IMR-90 (cell line): ENCODE results near the gene DDX24. TPM values are rescaled to one million over a fixed set of nuclear protein-coding genes. Genes with fewer than 3 reads are reported as not detected.

Source experiments
- ATAC-seq: fragments of 200-7000 bp; cut with Tn5 transposase; 2 replicates; pipeline ENCODE4 v1.9.1; 2020; ENCODE audit warnings: low read depth, mild to moderate bottlenecking, moderate library complexity
- BruUV-seq: library from RNA; stranded (reverse); fragments of 400-500 nt; replicated peaks from 2 replicates; lab custom pipeline; 2021; lab: Mats Ljungman, UMichigan
- CTCF ChIA-PET: fragments of 300-600 bp; formaldehyde crosslinking; extraction: SDS; loops from one replicate; lab custom pipeline; 2021; ENCODE audit warnings: antibody characterized with exemption; lab: Yijun Ruan, JAX
- POLR2A ChIA-PET: fragments of 300-600 bp; sonication (Branson Sonifier 250); formaldehyde crosslinking; loops from one replicate; lab custom pipeline; 2022; ENCODE audit warnings: antibody characterized with exemption; ENCODE audit not compliant: unreplicated experiment; lab: Charles Lee
- DNase-seq: peaks from one replicate; pipeline ENCODE4 v3.0.0; 2013
- H2AFZ ChIP-seq: replicated peaks from 2 replicates; pipeline ENCODE3; 2013; ENCODE audit warnings: low read length, mild to moderate bottlenecking; ENCODE audit not compliant: poor library complexity
- H2AK5ac ChIP-seq: 2 replicates; pipeline ENCODE4 v1.6.1; 2013; ENCODE audit warnings: low read depth, low read length, inconsistent platforms
- H2AK9ac ChIP-seq: replicated peaks from 2 replicates; pipeline ENCODE3; 2013; ENCODE audit warnings: mild to moderate bottlenecking, low read depth, low read length, moderate library complexity; ENCODE audit not compliant: poor library complexity
- H2BK120ac ChIP-seq: 2 replicates; pipeline ENCODE4 v1.6.1; 2013; ENCODE audit warnings: low read depth, low read length, inconsistent platforms
- H2BK15ac ChIP-seq: 3 replicates; pipeline ENCODE4 v1.6.1; 2013; ENCODE audit warnings: low read depth, low read length, inconsistent platforms
- H2BK20ac ChIP-seq: 2 replicates; pipeline ENCODE4 v1.6.1; 2013; ENCODE audit warnings: low read depth, mild to moderate bottlenecking, inconsistent platforms, low read length, moderate library complexity
- H2BK5ac ChIP-seq: 2 replicates; pipeline ENCODE4 v1.6.1; 2013; ENCODE audit warnings: mild to moderate bottlenecking, low read depth, low read length, inconsistent platforms; ENCODE audit not compliant: poor library complexity, severe bottlenecking
- H3K14ac ChIP-seq: replicated peaks from 2 replicates; pipeline ENCODE4 v1.6.1; 2013; ENCODE audit warnings: low read depth, low read length, inconsistent platforms
- H3K18ac ChIP-seq: 2 replicates; pipeline ENCODE4 v1.6.1; 2013; ENCODE audit warnings: low read depth, low read length, control low read depth
- H3K23ac ChIP-seq: 2 replicates; pipeline ENCODE4 v1.6.1; 2013; ENCODE audit warnings: low read depth, low read length, inconsistent platforms
- H3K27ac ChIP-seq: 2 replicates; pipeline ENCODE4 v1.5.1; 2013; ENCODE audit warnings: mild to moderate bottlenecking, control low read depth, low read length; ENCODE audit not compliant: insufficient read depth
- H3K27me3 ChIP-seq: 2 replicates; pipeline ENCODE4 v1.6.1; 2013; ENCODE audit warnings: low read length; ENCODE audit not compliant: control insufficient read depth, insufficient read depth
- H3K36me3 ChIP-seq: 2 replicates; pipeline ENCODE4 v1.6.1; 2013; ENCODE audit warnings: low read length, mixed read lengths; ENCODE audit not compliant: control insufficient read depth, insufficient read depth
- H3K4ac ChIP-seq: 2 replicates; pipeline ENCODE4 v1.6.1; 2013; ENCODE audit warnings: low read depth, low read length, inconsistent platforms
- H3K4me1 ChIP-seq: 2 replicates; pipeline ENCODE4 v1.6.1; 2013; ENCODE audit warnings: low read length, mixed read lengths; ENCODE audit not compliant: control insufficient read depth, insufficient read depth
- H3K4me2 ChIP-seq: 2 replicates; pipeline ENCODE4 v1.6.1; 2013; ENCODE audit warnings: low read depth, mild to moderate bottlenecking, control low read depth, low read length, moderate library complexity
- H3K4me3 ChIP-seq: 2 replicates; pipeline ENCODE4 v1.5.1; 2013; ENCODE audit warnings: low read depth, mild to moderate bottlenecking, control low read depth, low read length, moderate library complexity; ENCODE audit not compliant: insufficient read depth
- H3K56ac ChIP-seq: 2 replicates; pipeline ENCODE4 v1.6.1; 2013; ENCODE audit warnings: low read length, inconsistent platforms; ENCODE audit not compliant: insufficient read depth; ENCODE audit errors: extremely low read depth
- H3K79me1 ChIP-seq, 2 experiments: 2 replicates each; pipeline ENCODE4 v1.6.1; 2013; ENCODE audit warnings: low read length in 2 of 2, inconsistent platforms in 1 of 2, low read depth in 1 of 2
- H3K9ac ChIP-seq: 2 replicates; pipeline ENCODE4 v1.6.1; 2013; ENCODE audit warnings: low read depth, low read length, control low read depth
- H3K9me1 ChIP-seq: 2 replicates; pipeline ENCODE4 v1.6.1; 2013; ENCODE audit warnings: low read length, inconsistent platforms; ENCODE audit not compliant: insufficient read depth
- H3K9me3 ChIP-seq: 2 replicates; pipeline ENCODE4 v1.6.1; 2013; ENCODE audit warnings: low read length; ENCODE audit not compliant: control insufficient read depth, insufficient read depth
- H4K20me1 ChIP-seq: 2 replicates; pipeline ENCODE4 v1.6.1; 2013; ENCODE audit warnings: low read length, inconsistent platforms; ENCODE audit not compliant: insufficient read depth
- H4K5ac ChIP-seq: 2 replicates; pipeline ENCODE4 v1.6.1; 2013; ENCODE audit warnings: mild to moderate bottlenecking, low read depth, low read length, control low read depth
- H4K8ac ChIP-seq, 2 experiments: 2 replicates each; pipeline ENCODE4 v1.6.1; 2013; ENCODE audit warnings: low read depth in 2 of 2, low read length in 2 of 2, control low read depth in 1 of 2, inconsistent platforms in 1 of 2
- H4K91ac ChIP-seq: 2 replicates; pipeline ENCODE4 v1.6.1; 2013; ENCODE audit warnings: low read depth, low read length, inconsistent platforms; ENCODE audit not compliant: insufficient read depth
- BHLHE40 ChIP-seq: fragments of 150-350 bp; IDR thresholded peaks from 2 replicates; pipeline ENCODE4 v1.6.1; 2016; ENCODE audit warnings: mild to moderate bottlenecking, low read depth, low read length
- CEBPB ChIP-seq: IDR thresholded peaks from 2 replicates; pipeline ENCODE4 v1.6.1; 2012; ENCODE audit warnings: low read depth, low read length, improper control_type of control experiment
- CHD1 ChIP-seq: IDR thresholded peaks from 2 replicates; pipeline ENCODE4 v1.6.1; 2012; ENCODE audit warnings: low read depth, low read length, improper control_type of control experiment
- FOS ChIP-seq: fragments of 150-350 bp; IDR thresholded peaks from 2 replicates; pipeline ENCODE4 v1.6.1; 2016; ENCODE audit warnings: low read depth, low read length
- MAFK ChIP-seq: IDR thresholded peaks from 2 replicates; pipeline ENCODE4 v1.6.1; 2012; ENCODE audit warnings: low read depth, low read length, improper control_type of control experiment
- MAZ ChIP-seq: IDR thresholded peaks from 2 replicates; pipeline ENCODE4 v1.6.1; 2012; ENCODE audit warnings: low read depth, mild to moderate bottlenecking, low read length, improper control_type of control experiment, moderate library complexity, borderline replicate concordance
- MXI1 ChIP-seq: IDR thresholded peaks from 2 replicates; pipeline ENCODE4 v1.6.1; 2012; ENCODE audit warnings: low read depth, mild to moderate bottlenecking, low read length, moderate library complexity, borderline replicate concordance
- NFE2L2 ChIP-seq: fragments of 150-350 bp; IDR thresholded peaks from 2 replicates; pipeline ENCODE4 v1.6.1; 2016; ENCODE audit warnings: low read depth, mild to moderate bottlenecking, low read length
- POLR2A ChIP-seq: IDR thresholded peaks from 2 replicates; pipeline ENCODE4 v1.6.1; 2012; ENCODE audit warnings: mild to moderate bottlenecking, low read depth, low read length
- RAD21 ChIP-seq: IDR thresholded peaks from 2 replicates; pipeline ENCODE4 v1.6.1; 2012; ENCODE audit warnings: low read length, improper control_type of control experiment
- RCOR1 ChIP-seq: IDR thresholded peaks from 2 replicates; pipeline ENCODE4 v1.6.1; 2012; ENCODE audit warnings: mild to moderate bottlenecking, low read length, improper control_type of control experiment; ENCODE audit not compliant: insufficient replicate concordance
- RFX5 ChIP-seq: IDR thresholded peaks from 2 replicates; pipeline ENCODE4 v1.8.0; 2012; ENCODE audit warnings: low read depth, mild to moderate bottlenecking, low read length, moderate library complexity
- SMC3 ChIP-seq: fragments of 150-350 bp; IDR thresholded peaks from 2 replicates; pipeline ENCODE4 v1.6.1; 2016; ENCODE audit warnings: low read depth, mild to moderate bottlenecking, antibody characterized with exemption, low read length, moderate library complexity
- WGBS, 2 experiments: methylation state at CpG; one replicate each; pipeline versions ENCODE4 v1.1.5 to v1.1.7; 2013; ENCODE audit warnings: missing lambda C conversion rate in 2 of 2; ENCODE audit not compliant: insufficient read length in 1 of 2; ENCODE audit errors: extremely low coverage in 2 of 2; 5-methylcytosine and 5-hydroxymethylcytosine counted together
- dilution Hi-C: fragments of 300-500 bp; cut with HindIII; formaldehyde crosslinking; loops from one replicate; pipeline ENCODE4 v1.14.3; 2018; ENCODE audit warnings: low sequenced_read_pairs; ENCODE audit not compliant: unreplicated experiment
- in situ Hi-C: fragments of 300-500 bp; cut with MboI; formaldehyde crosslinking; loops from 3 replicates; pipeline ENCODE4 v1.14.3; 2019; ENCODE audit warnings: low sequenced_read_pairs, inconsistent platforms, mixed read lengths
- intact Hi-C: fragments of 100-400 bp; cut with micrococcal nuclease; formaldehyde crosslinking; loops from 2 replicates; pipeline ENCODE4 v1.10.0; 2022
- polyA plus RNA-seq, 3 experiments: library from polyadenylated mRNA; depleted of rRNA; stranded (reverse); fragments of >200 nt; gene quantifications; 2 replicates each; pipeline ENCODE4 v1.2.3, GENCODE V29; 2012; ENCODE audit warnings: low replicate concordance in 1 of 3
- total RNA-seq: library from RNA; depleted of rRNA; stranded (reverse); fragments of >200 nt; gene quantifications from 2 replicates; pipeline ENCODE4 v1.2.3, GENCODE V29; 2012
- TF ChIP-seq, protein P1 (sequence below): conservative IDR thresholded peaks from 2 replicates; pipeline ENCODE4 v1.5.1; 2012; ENCODE audit warnings: mild to moderate bottlenecking, low read depth, low read length, improper control_type of control experiment
- TF ChIP-seq, protein P2 (sequence below): fragments of 150-350 bp; IDR thresholded peaks from 2 replicates; pipeline ENCODE4 v1.6.1; 2016; ENCODE audit warnings: low read depth, mild to moderate bottlenecking, low read length, moderate library complexity, borderline replicate concordance
- TF ChIP-seq, protein P3 (sequence below): fragments of 150-350 bp; IDR thresholded peaks from 2 replicates; pipeline ENCODE4 v1.6.1; 2017; ENCODE audit warnings: mild to moderate bottlenecking, antibody characterized with exemption, low read length, low read depth

DDX24 gene
- total and polyA plus RNA-seq, 2 of the 4 experiments (the other 2 are of a cell fraction), result 134 to 155 TPM

DNA sequence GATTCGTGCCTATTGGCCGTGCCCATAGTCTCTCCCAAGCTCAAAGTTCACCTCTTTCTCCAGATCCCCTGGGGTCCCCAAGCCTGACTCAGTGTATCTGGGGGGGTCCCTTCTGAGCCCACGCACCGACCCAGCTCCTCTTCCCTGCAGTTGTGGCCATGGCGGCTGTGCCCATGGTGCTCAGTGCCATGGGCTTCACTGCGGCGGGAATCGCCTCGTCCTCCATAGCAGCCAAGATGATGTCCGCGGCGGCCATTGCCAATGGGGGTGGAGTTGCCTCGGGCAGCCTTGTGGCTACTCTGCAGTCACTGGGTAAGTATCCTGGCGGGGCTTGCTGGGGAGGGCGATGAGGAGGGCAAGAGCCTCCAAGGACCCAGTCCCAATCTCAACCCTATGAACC is 34.6 kb upstream of the DDX24 start:
- Histone ChIP-seq H3K56ac (no peak overlapping the region), H2BK5ac (no peak overlapping the region), H2AK5ac (no peak overlapping the region), H3K23ac (no peak overlapping the region), H3K27me3 (peaks cover 13% of the 10 kb centered on the region; the same call in 1 of the 2 replicates), H3K27ac (no peak overlapping the region), H3K9ac (no peak overlapping the region), H3K4me2 (no peak overlapping the region), H3K4me1 (peaks cover 1% of the 10 kb centered on the region; the same call in 1 of the 2 replicates), H4K5ac (no peak overlapping the region), H4K20me1 (0 out of 2 replicates have a peak, but pooled peaks cover under 1% of the 10 kb centered on the region), H2AK9ac (no peak overlapping the region), H3K4me3 (no peak overlapping the region), H3K9me3 (peaks cover 3% of the 10 kb centered on the region), H4K91ac (no peak overlapping the region), H3K79me1 (no peaks in the 10 kb centered on the region), H3K18ac (no peak overlapping the region), H3K9me1 (0 out of 2 replicates have a peak, but pooled peaks cover 3% of the 10 kb centered on the region), H2AFZ (no peak overlapping the region), H3K36me3 (no peaks in the 10 kb centered on the region), H3K14ac (no peak overlapping the region), H2BK20ac (no peak overlapping the region), H4K8ac (no peak overlapping the region), H2BK15ac (no peak overlapping the region), H2BK120ac (no peak overlapping the region), H3K4ac (no peak overlapping the region)
- in situ Hi-C loops, result no loop called here
- DNase-seq (no peak), ATAC-seq (no peak)
- CTCF ChIA-PET, result interaction anchor here (2.0 kb wide), 1 partner anchor 21 kb away, joined by 5 read pairs; no protein-coding TSS in a partner anchor
- POLR2A ChIA-PET, result no interaction called here
- no peak for TF ChIP-seq CEBPB
- no peak for TF ChIP-seq NFE2L2
- TF ChIP-seq RFX5, result no peak
- TF ChIP-seq CHD1, result no peak
- TF ChIP-seq RAD21, result no peak
- TF ChIP-seq SMC3, result no peak
- no peak for TF ChIP-seq POLR2A
- TF ChIP-seq MAZ, result no peak
- TF ChIP-seq FOS, result no peak
- TF ChIP-seq, protein P1, sequence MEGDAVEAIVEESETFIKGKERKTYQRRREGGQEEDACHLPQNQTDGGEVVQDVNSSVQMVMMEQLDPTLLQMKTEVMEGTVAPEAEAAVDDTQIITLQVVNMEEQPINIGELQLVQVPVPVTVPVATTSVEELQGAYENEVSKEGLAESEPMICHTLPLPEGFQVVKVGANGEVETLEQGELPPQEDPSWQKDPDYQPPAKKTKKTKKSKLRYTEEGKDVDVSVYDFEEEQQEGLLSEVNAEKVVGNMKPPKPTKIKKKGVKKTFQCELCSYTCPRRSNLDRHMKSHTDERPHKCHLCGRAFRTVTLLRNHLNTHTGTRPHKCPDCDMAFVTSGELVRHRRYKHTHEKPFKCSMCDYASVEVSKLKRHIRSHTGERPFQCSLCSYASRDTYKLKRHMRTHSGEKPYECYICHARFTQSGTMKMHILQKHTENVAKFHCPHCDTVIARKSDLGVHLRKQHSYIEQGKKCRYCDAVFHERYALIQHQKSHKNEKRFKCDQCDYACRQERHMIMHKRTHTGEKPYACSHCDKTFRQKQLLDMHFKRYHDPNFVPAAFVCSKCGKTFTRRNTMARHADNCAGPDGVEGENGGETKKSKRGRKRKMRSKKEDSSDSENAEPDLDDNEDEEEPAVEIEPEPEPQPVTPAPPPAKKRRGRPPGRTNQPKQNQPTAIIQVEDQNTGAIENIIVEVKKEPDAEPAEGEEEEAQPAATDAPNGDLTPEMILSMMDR, result no peak
- no peak for TF ChIP-seq MAFK
- TF ChIP-seq, protein P2, sequence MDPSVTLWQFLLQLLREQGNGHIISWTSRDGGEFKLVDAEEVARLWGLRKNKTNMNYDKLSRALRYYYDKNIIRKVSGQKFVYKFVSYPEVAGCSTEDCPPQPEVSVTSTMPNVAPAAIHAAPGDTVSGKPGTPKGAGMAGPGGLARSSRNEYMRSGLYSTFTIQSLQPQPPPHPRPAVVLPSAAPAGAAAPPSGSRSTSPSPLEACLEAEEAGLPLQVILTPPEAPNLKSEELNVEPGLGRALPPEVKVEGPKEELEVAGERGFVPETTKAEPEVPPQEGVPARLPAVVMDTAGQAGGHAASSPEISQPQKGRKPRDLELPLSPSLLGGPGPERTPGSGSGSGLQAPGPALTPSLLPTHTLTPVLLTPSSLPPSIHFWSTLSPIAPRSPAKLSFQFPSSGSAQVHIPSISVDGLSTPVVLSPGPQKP, result no peak
- no peak for TF ChIP-seq BHLHE40
- TF ChIP-seq MXI1, result no peak
- TF ChIP-seq RCOR1, result no peak
- TF ChIP-seq, protein P3, sequence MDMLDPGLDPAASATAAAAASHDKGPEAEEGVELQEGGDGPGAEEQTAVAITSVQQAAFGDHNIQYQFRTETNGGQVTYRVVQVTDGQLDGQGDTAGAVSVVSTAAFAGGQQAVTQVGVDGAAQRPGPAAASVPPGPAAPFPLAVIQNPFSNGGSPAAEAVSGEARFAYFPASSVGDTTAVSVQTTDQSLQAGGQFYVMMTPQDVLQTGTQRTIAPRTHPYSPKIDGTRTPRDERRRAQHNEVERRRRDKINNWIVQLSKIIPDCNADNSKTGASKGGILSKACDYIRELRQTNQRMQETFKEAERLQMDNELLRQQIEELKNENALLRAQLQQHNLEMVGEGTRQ, result no peak
- intact Hi-C loops, result no loop called here
- no TSS peak for BruUV-seq
- WGBS, 2 experiments, result 83% methylated on average over 3 of the region's 15 CpGs; no CpG with 5 or more reads in 1 of the 2 experiments
- dilution Hi-C loops, result no loop called here
